ENCODE results near the gene PNLDC1.

The PNLDC1 gene

DNA sequence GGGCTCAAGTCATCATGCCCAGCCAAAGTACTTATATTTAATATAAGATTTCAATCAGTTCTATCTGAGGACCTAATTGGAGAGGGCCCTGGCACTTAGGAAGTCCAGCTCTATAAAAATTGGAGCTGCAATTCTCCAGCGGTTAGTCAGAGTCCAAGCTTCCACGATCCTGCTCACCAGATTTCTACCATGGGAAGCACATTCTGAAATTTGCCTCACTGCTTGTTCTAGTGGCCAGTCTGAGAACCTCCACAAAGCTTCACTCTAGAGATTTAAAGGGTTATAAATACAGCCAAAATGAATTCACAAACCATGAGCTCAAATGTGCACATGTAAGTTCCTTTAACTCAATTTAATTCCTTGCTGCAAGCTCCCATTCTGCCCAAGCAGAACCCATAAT lies 33.5 kb downstream of the PNLDC1 start:
- peak; percentile 77 for DNase-seq (ENCODE audit: low read depth)
- H3K4me3 ChIP-seq (ENCODE audit: control insufficient read depth, low read depth, low read length) = no peak overlapping the region
- TF ChIP-seq, protein P1, sequence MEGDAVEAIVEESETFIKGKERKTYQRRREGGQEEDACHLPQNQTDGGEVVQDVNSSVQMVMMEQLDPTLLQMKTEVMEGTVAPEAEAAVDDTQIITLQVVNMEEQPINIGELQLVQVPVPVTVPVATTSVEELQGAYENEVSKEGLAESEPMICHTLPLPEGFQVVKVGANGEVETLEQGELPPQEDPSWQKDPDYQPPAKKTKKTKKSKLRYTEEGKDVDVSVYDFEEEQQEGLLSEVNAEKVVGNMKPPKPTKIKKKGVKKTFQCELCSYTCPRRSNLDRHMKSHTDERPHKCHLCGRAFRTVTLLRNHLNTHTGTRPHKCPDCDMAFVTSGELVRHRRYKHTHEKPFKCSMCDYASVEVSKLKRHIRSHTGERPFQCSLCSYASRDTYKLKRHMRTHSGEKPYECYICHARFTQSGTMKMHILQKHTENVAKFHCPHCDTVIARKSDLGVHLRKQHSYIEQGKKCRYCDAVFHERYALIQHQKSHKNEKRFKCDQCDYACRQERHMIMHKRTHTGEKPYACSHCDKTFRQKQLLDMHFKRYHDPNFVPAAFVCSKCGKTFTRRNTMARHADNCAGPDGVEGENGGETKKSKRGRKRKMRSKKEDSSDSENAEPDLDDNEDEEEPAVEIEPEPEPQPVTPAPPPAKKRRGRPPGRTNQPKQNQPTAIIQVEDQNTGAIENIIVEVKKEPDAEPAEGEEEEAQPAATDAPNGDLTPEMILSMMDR (IDR thresholded peaks at IDR 0.05; ENCODE audit: control insufficient read depth, insufficient read depth, low read depth, low read length, missing control alignments) = peak; percentile 48

DNA sequence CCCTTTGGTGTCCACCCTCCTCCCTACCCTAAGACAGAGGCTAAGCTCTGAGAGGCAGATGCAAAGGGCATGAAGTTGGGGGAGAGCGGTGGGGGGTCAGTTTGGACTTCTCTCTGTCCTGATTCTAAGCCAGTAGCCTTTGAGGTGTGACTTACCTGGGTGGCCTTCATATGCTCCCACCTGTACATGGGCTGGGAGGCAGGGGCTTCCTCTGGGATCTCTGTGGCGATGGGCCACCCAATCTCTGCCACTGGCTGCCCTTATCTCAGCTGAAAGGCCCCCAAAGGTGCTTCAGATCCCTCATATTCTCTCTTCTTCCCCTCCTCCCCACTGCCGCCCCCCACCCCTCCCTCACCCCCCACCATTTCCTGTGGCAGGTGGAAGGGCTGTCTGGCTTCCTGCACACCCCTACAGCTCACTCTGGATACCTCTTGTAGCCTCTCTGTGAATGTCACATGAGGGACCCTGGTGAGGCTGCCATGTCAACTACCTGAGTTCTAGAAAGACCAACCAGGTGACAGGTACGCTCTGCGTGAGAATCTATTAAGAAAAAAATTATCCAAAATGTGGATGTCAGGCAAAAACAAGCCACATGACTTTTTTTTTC lies 34.0 kb downstream of the PNLDC1 start:
- TF ChIP-seq, protein P1 (IDR thresholded peaks at IDR 0.05; ENCODE audit: control insufficient read depth, insufficient read depth, low read depth, low read length, missing control alignments) = no peak
- no peak for DNase-seq (ENCODE audit: low read depth)
- no peak overlapping the region for H3K4me3 ChIP-seq (ENCODE audit: control insufficient read depth, low read depth, low read length)

DNA sequence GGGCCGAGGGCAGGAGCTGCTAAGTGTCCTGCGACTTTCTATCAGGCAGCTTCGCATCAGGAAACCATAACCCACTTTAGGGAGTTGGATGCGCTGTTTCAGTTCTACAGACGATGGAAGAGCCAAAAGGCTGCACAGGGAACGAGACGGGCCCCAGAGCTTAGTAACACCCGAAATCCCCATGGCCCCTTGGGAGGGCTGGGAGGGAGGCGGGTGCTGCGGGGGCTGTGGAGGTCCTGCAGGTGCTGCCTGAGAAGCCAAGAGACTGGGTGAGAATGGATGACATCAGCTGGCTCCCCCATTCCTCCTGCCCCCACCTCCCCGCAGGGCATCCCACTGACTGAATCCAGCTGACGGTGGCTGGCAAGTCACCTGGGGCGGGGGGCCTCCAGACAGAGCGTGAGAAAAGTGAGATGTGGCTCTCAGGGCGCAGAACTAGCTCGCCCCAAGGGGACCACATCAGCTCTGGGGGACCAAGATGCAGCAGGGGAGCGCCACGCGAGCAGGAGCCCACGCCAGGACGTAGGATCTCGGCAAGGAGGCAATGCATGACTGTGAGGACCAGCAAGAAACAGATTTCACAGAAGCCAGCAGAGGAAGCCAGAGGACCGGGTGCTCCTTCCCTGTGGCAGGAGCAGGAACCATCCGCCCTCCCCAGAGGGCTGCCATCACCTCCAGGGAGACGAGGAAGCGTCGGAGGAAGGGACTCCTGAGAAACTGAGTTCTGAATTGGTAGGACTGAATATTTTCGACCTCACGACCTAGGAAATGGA lies 36.8 kb downstream of the PNLDC1 start:
- no peak for DNase-seq (ENCODE audit: low read depth)
- TF ChIP-seq, protein P1 (IDR thresholded peaks at IDR 0.05; ENCODE audit: control insufficient read depth, insufficient read depth, low read depth, low read length, missing control alignments) = no peak
- no peak overlapping the region for H3K4me3 ChIP-seq (ENCODE audit: control insufficient read depth, low read depth, low read length)

DNA sequence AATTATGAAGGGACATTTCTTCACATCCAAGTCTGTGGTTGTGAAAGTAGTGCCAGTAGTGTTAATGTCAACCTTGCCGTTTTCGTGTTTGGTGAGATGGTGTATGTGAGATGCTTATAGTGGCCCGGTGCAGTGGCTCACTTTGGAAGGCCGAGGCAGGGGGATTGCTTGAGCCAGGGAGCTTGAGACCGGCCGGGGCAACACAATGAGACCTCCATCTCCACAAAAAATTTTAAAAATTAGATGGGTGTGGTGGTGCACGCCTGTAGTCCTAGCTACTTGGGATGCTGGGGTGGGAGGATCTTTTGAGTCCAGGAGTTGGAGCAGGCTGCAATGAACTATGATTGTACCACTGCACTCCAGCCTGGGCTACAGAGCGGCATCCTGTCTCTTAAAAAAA lies 37.4 kb downstream of the PNLDC1 start:
- TF ChIP-seq, protein P1 (IDR thresholded peaks at IDR 0.05; ENCODE audit: control insufficient read depth, insufficient read depth, low read depth, low read length, missing control alignments) = no peak
- no peak for DNase-seq (ENCODE audit: low read depth)
- H3K4me3 ChIP-seq (ENCODE audit: control insufficient read depth, low read depth, low read length) = no peak overlapping the region

DNA sequence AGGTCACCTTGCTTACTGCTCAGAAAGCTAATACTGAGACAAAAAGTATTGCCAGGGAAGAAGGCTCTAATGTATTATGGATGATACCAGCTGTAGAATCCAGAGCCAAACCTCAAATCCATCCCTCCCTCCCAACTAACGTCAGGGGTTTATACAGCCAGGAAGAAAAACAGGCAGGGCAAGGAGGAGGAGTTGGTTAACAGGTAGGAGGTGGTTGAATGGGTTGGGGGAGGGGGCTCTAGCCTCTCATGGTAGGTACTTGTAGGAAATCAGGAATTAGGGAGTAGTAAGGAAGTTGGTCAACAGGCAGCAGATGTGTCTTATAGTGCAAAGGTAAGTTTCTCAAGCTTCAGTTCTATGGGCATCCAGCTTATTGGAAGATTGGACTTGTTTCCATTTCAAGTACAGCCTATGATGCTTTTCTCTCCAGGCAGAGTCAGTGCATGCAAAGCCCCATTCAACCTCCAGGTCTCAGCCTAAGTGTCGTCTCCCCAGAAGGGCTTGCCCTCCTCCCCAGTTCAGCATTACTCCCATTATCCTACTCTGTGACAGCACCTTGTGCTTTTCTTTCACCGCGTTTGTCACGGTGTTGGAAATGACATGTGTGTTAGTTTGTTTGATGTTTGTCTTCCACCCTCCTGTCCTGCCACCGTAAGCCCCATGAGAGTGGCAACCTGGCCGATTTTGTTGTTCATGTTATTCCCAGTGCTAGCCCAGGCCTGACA lies 38.1 kb downstream of the PNLDC1 start:
- TF ChIP-seq, protein P1 (IDR thresholded peaks at IDR 0.05; ENCODE audit: control insufficient read depth, insufficient read depth, low read depth, low read length, missing control alignments) = no peak
- no peak for DNase-seq (ENCODE audit: low read depth)

DNA sequence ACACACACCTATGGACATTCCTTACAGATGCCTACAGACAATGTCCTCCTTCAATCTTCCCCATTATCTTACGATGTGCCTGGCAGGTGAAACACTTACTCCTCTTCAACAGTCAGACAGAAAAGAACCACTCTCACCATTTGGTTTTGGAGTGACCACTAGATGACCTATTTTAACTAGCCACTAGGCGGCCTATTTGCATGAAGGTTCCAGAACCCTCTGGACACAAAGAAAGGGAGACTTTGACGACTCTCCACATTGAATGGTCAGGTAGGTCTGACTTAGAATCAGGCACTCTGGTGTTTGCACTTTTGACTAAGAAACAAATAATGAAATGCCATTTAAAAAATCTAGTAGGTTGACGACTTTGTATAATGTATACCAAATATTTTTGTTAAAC lies 42.0 kb downstream of the PNLDC1 start:
- DNase-seq (ENCODE audit: low read depth) = no peak
- H3K4me3 ChIP-seq (ENCODE audit: control insufficient read depth, low read depth, low read length) = no peak overlapping the region
- TF ChIP-seq, protein P1 (IDR thresholded peaks at IDR 0.05; ENCODE audit: control insufficient read depth, insufficient read depth, low read depth, low read length, missing control alignments) = peak; percentile 46

More for the DNA sequence above, 38.1 kb downstream of the PNLDC1 start:
- no peak overlapping the region for H3K4me3 ChIP-seq (ENCODE audit: control insufficient read depth, low read depth, low read length)
